Measurements from ENCODE around the gene RBPJL.
A peak's percentile ranks its signal among the peaks of the same experiment; 100 is the strongest.

- no peak for TF ChIP-seq ESRRA (CRISPR knock-in tag; IDR thresholded peaks at IDR 0.05; ENCODE audit: borderline replicate concordance)
- TF ChIP-seq, protein P1, sequence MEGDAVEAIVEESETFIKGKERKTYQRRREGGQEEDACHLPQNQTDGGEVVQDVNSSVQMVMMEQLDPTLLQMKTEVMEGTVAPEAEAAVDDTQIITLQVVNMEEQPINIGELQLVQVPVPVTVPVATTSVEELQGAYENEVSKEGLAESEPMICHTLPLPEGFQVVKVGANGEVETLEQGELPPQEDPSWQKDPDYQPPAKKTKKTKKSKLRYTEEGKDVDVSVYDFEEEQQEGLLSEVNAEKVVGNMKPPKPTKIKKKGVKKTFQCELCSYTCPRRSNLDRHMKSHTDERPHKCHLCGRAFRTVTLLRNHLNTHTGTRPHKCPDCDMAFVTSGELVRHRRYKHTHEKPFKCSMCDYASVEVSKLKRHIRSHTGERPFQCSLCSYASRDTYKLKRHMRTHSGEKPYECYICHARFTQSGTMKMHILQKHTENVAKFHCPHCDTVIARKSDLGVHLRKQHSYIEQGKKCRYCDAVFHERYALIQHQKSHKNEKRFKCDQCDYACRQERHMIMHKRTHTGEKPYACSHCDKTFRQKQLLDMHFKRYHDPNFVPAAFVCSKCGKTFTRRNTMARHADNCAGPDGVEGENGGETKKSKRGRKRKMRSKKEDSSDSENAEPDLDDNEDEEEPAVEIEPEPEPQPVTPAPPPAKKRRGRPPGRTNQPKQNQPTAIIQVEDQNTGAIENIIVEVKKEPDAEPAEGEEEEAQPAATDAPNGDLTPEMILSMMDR (IDR thresholded peaks at IDR 0.05) = no peak
- peak; percentile 20; the same call in 1 of the 2 replicates for TF ChIP-seq ZNF121 (CRISPR knock-in tag; IDR thresholded peaks at IDR 0.05)
- no peak for TF ChIP-seq GTF2I (CRISPR knock-in tag; conservative IDR thresholded peaks at IDR 0.05)
- TF ChIP-seq IRF2 (CRISPR knock-in tag; IDR thresholded peaks at IDR 0.05; ENCODE audit: borderline replicate concordance, low read depth) = no peak
Measured at GRCh38 chr20:45344168-45344860, 37.7 kb downstream of the RBPJL start.

Data from WTC11 (cell line).